OCI-LY1 (cell line): ENCODE data around the gene CIDEB.

Experiments used
- H2AFZ ChIP-seq: fragments of 200-600 bp; sonication (generic), shearing (Covaris generic); 2 replicates; pipeline ENCODE4 v1.6.0; 2014; ENCODE audit warnings: antibody characterized with exemption, mild to moderate bottlenecking, low read length
- H3F3A ChIP-seq: fragments of 200-600 bp; sonication (generic), shearing (Covaris generic); 2 replicates; pipeline ENCODE4 v1.6.0; 2014; ENCODE audit warnings: mild to moderate bottlenecking, antibody characterized with exemption, low read length, moderate library complexity; ENCODE audit not compliant: insufficient read depth
- H3K27ac ChIP-seq: fragments of 200-600 bp; sonication (generic); 2 replicates; pipeline ENCODE4 v1.5.1; 2014; ENCODE audit warnings: low read length, mixed run types, mild to moderate bottlenecking, low read depth; ENCODE audit not compliant: poor library complexity, severe bottlenecking
- H3K27me3 ChIP-seq: fragments of 200-600 bp; sonication (generic); 2 replicates; pipeline ENCODE4 v1.6.0; 2014; ENCODE audit warnings: antibody characterized with exemption, mild to moderate bottlenecking, low read length, moderate library complexity; ENCODE audit not compliant: insufficient read depth
- H3K36me3 ChIP-seq: fragments of 200-600 bp; sonication (generic); 2 replicates; pipeline ENCODE4 v1.6.1; 2014; ENCODE audit warnings: mild to moderate bottlenecking, antibody characterized with exemption, low read length, moderate library complexity, mixed read lengths; ENCODE audit not compliant: insufficient read depth
- H3K4me1 ChIP-seq: fragments of 200-600 bp; sonication (generic); 2 replicates; pipeline ENCODE4 v1.5.1; 2014; ENCODE audit warnings: mild to moderate bottlenecking, low read length, moderate library complexity; ENCODE audit not compliant: insufficient read depth, severe bottlenecking
- H3K4me2 ChIP-seq: fragments of 200-600 bp; sonication (generic), shearing (Covaris generic); 2 replicates; pipeline ENCODE4 v1.6.1; 2014; ENCODE audit warnings: low read length
- H3K4me3 ChIP-seq: fragments of 200-600 bp; sonication (generic); 2 replicates; pipeline ENCODE4 v1.5.1; 2014; ENCODE audit warnings: low read length, low read depth, mild to moderate bottlenecking, mixed read lengths; ENCODE audit not compliant: poor library complexity, severe bottlenecking
- H3K79me2 ChIP-seq: fragments of 200-600 bp; shearing (Covaris generic); 2 replicates; pipeline ENCODE4 v1.6.1; 2016; ENCODE audit warnings: mixed run types, low read length, mixed read lengths; ENCODE audit not compliant: insufficient read depth
- H3K9ac ChIP-seq: fragments of 200-600 bp; sonication (generic), shearing (Covaris generic); 2 replicates; pipeline ENCODE4 v1.6.1; 2014; ENCODE audit warnings: mild to moderate bottlenecking, low read length, mixed read lengths
- H3K9me2 ChIP-seq: fragments of 200-600 bp; sonication (generic), shearing (Covaris generic); 2 replicates; pipeline ENCODE4 v1.6.1; 2014; ENCODE audit warnings: low read depth, mild to moderate bottlenecking, low read length, mixed read lengths
- H3K9me3 ChIP-seq: fragments of 200-600 bp; shearing (Covaris generic); 2 replicates; pipeline ENCODE4 v1.6.1; 2014; ENCODE audit warnings: low read length, mixed read lengths
- H4K20me1 ChIP-seq: fragments of 200-600 bp; sonication (generic), shearing (Covaris generic); 2 replicates; pipeline ENCODE4 v1.6.0; 2016; ENCODE audit warnings: mild to moderate bottlenecking, low read length; ENCODE audit not compliant: insufficient read depth
- CTCF ChIP-seq: fragments of 200-600 bp; sonication (generic), shearing (Covaris generic); IDR thresholded peaks from 2 replicates; pipeline ENCODE4 v1.5.1; 2017; ENCODE audit warnings: mild to moderate bottlenecking, antibody characterized with exemption, low read length, moderate library complexity, mixed read lengths
- EZH2 ChIP-seq: fragments of 200-600 bp; sonication (generic), shearing (Covaris generic); IDR thresholded peaks from 2 replicates; pipeline ENCODE4 v1.8.0; 2017; ENCODE audit warnings: borderline replicate concordance, mixed run types, mild to moderate bottlenecking, antibody characterized with exemption, low read length, moderate library complexity, mixed read lengths

CIDEB gene

GRCh38 chr14:24325963-24326362 is 18.2 kb upstream of the CIDEB start:
- Histone ChIP-seq H3K9ac (no peak overlapping the region), H3K4me3 (no peak overlapping the region)
- no peak for TF ChIP-seq EZH2
- no peak for TF ChIP-seq CTCF

GRCh38 chr14:24325041-24325530 is 17.3 kb upstream of the CIDEB start:
- Histone ChIP-seq H3K9me2 (no peaks in the 10 kb centered on the region), H2AFZ (no peak overlapping the region), H3K9me3 (no peaks in the 10 kb centered on the region), H3K4me3 (no peak overlapping the region), H3K4me1 (no peaks in the 10 kb centered on the region), H3K36me3 (no peaks in the 10 kb centered on the region), H3K9ac (no peak overlapping the region), H3F3A (no peaks in the 10 kb centered on the region), H3K79me2 (no peaks in the 10 kb centered on the region), H3K4me2 (no peak overlapping the region), H3K27ac (no peak overlapping the region), H3K27me3 (peaks cover 5% of the 10 kb centered on the region; the same call in 1 of the 2 replicates), H4K20me1 (no peaks in the 10 kb centered on the region)
- TF ChIP-seq CTCF = no peak

More at GRCh38 chr14:24325963-24326362, 18.2 kb upstream of the CIDEB start:
- Histone ChIP-seq H3F3A (no peaks in the 10 kb centered on the region), H3K79me2 (no peaks in the 10 kb centered on the region), H3K4me2 (no peak overlapping the region), H4K20me1 (no peaks in the 10 kb centered on the region), H3K27me3 (peaks cover 6% of the 10 kb centered on the region; the same call in 1 of the 2 replicates), H2AFZ (no peak overlapping the region), H3K36me3 (no peaks in the 10 kb centered on the region), H3K9me2 (no peaks in the 10 kb centered on the region), H3K9me3 (no peaks in the 10 kb centered on the region), H3K4me1 (no peaks in the 10 kb centered on the region), H3K27ac (no peak overlapping the region)

- TF ChIP-seq CTCF (no peak), EZH2 (no peak)
- H3K79me2 ChIP-seq = no peaks in the 10 kb centered on the region
- H3F3A ChIP-seq = no peaks in the 10 kb centered on the region
- no peaks in the 10 kb centered on the region for H3K9me2 ChIP-seq
- H3K9ac ChIP-seq = no peak overlapping the region
- H2AFZ ChIP-seq = no peak overlapping the region
- no peaks in the 10 kb centered on the region for H3K9me3 ChIP-seq
- H3K4me2 ChIP-seq = no peak overlapping the region
- H3K4me3 ChIP-seq = no peak overlapping the region
- H3K36me3 ChIP-seq = no peaks in the 10 kb centered on the region
- no peak overlapping the region for H3K27ac ChIP-seq
- peaks cover 1% of the 10 kb centered on the region for H3K4me1 ChIP-seq
- peaks cover 5% of the 10 kb centered on the region for H3K27me3 ChIP-seq
- H4K20me1 ChIP-seq = no peaks in the 10 kb centered on the region
These were observed 16.2 kb upstream of the CIDEB start for GRCh38 chr14:24324024-24324423.
